HG02981 (cell line): ENCODE measurements around the gene GRK5.

Source experiments
- ATAC-seq: cut with Tn5 transposase; IDR thresholded peaks from one replicate; pipeline ENCODE4 v1.9.1; 2021; ENCODE audit warnings: mild to moderate bottlenecking, moderate library complexity; ENCODE audit not compliant: unreplicated experiment

Gene GRK5

DNA sequence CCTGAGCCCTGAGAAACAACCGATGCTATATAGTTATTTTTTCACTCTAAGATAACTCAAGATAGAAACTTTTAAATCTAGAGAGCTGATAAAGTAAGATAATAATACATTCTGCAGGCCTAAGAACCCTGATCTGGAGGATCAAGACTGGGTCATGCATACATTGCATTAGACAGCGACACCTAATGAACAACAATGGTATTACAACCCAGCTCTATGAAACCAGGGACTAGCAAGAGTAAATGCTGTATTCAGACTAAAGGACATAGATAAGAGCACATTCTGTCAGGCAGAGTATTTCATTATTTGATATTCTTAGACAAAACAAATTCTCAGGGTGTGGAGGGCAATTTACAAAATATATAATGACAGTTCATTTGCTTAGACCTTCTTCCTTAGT is 148.6 kb downstream of the GRK5 start:
- ATAC-seq, result no peak

DNA sequence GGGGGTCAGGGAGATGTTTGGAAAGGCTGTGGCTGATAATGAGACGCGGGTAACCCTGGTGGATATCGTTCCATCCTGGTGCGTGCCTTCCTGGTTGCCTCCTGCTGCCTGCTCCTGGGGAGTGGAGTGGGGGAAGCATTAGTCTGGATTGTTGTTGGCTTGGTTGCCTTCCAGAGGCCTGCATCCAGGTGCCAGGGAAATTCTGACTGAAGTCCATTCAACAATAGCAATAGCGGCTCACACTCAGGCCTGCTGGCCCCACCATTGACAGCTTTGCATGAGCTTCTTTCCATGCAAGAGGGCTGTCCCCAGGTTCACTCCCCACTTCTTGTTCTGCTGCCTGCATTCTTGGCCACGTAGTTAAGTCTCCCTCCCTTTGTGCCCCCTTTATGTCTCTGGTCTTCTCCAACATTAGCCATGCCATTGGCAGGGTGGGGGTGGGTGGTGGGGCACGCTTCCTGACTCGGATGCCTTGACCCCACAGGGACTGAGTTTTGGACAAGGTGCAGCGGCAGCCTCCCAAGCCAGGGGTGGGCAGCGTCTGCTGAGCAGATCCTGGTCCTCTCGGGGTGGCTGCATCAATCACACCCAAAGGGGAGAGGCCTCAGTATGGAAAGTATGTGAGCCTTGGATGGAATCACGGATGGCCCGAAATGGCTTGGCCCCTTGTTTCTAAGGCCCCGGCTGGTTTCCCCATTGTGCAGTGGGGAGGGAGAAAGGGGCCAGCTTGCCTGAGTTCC is 150.2 kb downstream of the GRK5 start:
- no peak for ATAC-seq

DNA sequence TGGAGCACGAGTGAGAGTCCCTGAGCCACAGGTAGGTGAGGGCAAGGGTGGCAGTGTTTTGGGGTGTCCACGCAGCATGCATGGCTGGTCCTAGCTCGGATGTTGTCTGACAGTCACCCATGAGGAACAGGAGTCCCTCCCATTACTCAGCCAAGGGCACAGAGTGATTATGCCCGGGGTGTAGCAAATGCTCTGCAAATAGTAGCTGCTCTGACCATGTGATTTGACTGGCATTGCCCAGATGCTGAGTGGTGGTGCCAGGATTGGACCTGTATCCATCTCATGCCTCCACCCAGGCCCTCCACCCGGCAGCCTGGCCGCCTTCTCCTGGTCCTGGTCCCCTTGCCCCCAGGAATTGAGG is 150.8 kb downstream of the GRK5 start:
- ATAC-seq, result no peak

DNA sequence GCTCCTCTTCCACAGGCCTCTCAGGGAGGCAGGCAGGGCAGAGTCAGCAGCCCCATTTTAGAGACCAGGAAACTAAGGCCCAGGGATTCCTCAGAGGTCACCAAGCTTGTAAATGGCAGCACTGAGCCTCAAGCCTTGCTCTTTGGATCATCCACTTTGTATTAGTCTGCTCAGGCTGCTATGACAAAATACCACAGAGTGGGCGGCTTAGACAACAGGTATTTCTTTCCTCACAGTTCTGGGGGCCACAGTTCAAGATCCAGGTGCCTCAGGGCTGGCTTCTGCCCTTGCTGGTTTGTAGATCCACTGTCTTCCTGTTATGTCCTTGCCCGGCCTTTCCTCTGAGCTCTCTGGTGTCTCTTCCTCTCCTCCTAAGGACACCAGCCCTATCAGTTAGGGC is 151.2 kb downstream of the GRK5 start:
- ATAC-seq, result no peak

DNA sequence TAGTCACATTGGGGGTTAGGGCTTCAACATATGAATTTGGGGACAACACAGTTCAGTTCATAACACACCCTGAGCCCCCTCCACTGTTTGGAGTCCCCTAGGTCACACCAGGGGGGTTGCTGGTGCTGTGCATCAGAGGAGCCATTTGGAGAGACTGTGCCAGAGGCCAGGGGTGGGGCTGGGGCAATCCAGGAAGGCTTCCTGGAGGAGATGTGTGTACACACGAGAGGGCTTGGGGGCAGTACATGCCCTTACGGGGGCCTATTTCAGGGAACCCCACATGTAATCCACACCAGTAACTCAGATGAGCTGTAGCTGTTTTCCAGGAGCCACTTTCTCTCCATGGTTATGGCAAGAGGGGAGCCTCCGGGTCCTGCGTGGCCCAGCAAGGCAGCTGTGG is 151.7 kb downstream of the GRK5 start:
- no peak for ATAC-seq

DNA sequence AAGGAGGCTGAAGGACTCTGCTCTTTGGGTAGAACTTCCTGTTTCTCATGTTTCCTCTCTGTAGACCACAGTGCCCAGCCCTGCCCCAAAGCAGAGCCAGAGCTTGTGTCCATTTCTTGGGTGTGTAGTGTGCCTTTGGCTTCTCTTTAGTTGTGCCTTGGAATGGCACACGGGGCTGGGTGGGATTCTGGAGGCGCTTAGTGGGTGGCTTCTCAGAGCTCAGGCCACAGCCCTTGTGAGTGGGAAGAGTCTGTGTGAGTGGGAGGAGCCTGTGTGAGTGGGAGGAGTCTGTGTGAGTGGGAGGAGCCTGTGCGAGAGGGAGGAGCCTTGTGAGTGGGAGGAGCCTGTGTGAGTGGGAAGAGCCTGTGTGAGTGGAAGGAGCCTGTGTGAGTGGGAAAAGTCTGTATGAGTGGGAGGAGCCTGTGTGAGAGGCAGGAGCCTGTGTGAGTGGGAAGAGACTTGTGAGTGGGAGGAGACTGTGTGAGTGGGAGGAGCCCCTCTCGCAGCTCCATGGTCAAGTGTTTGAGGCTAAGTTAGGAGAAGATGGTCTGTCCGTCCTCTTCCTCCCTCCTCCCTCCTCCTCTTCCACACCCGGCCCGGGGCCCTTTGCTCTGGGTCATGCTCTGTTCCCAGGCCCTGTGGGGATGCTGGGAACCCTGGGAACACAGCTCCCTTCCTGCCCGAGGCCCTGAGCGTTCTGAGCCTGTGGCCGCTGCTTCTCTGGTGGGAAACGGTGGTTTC is 153.0 kb downstream of the GRK5 start:
- no peak for ATAC-seq

DNA sequence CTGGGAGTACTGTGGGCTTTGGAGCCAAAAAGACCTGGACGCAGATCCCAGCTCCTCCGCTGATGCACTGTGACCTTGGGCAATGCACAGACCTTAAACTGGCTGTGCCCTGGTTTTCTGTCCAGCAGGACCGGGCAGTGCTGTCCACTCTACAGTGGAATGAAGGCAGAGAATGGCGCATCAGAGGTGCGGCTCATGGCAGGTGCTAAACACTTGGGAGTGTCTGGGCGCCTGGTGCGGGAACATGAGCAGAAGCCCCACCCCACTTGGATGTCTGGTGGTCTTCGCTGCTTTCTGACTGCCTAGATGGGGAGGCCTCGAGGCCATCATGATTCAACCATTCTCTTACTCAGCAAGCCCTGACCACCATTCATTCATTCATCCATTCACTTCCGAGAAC is 153.7 kb downstream of the GRK5 start:
- no peak for ATAC-seq

DNA sequence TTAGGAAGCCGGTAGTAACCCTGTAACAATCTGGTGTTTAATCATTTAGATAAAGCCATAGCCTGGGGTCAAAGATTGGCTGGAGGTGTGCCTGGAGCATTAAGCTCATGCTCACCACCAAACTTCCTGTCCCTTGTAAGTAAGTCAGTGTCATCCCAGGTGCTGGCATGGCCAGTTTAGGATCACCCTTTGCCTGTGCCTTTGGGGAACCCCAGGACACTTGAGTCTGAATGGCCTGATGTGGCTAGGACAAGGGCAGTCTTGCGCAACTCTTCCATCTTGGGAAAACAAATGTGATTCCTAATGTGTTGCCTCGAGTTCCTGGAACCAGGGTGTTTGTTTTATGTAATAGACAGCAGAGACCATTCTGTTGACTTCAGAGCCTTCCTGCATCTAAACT is 154.8 kb downstream of the GRK5 start:
- ATAC-seq, result no peak

DNA sequence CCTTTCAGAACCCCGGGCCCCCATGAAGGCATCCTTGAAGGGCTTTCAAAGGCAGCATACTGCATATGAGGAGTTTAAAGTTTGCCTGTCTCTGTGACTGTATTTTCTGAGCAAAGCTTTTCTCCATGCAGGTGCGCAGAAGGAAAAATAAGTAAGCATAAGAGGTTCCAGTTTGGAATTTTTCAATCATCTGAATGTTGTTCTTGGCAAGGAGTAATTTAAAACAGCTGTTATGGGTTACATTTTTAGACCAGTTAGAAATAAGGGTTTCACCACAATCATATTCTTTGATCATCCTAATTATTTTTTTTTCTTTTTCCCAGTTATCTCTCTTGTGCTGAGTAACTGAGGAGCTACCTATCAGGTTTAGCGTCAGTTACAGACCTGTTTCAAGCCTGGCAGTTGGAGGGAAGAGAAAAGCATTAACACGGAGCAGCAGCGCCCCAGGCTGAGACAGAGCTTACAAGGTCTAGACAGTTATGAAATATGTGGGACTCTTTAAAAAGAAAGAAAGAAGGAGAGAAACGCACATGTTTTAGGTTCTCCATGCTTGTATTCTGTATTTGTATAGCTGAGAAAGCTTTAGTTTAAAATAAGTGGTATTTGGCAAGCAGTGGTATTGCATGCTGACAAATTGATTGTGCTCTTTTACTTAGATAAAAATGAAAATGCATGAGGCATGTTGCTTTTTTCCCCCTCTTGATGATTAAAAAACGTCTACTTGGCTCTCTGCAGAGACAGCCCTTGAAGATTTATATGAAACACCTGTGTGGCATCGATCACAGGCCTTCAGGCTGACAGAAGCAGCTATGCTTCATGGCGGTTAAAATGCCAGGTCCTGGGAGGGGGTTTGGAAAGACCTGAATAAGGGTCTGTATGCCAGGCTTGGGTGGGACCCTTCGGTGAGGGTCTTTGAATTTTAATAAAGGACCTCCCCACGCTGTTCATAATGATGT is 157.6 kb downstream of the GRK5 start:
- ATAC-seq, result no peak

DNA sequence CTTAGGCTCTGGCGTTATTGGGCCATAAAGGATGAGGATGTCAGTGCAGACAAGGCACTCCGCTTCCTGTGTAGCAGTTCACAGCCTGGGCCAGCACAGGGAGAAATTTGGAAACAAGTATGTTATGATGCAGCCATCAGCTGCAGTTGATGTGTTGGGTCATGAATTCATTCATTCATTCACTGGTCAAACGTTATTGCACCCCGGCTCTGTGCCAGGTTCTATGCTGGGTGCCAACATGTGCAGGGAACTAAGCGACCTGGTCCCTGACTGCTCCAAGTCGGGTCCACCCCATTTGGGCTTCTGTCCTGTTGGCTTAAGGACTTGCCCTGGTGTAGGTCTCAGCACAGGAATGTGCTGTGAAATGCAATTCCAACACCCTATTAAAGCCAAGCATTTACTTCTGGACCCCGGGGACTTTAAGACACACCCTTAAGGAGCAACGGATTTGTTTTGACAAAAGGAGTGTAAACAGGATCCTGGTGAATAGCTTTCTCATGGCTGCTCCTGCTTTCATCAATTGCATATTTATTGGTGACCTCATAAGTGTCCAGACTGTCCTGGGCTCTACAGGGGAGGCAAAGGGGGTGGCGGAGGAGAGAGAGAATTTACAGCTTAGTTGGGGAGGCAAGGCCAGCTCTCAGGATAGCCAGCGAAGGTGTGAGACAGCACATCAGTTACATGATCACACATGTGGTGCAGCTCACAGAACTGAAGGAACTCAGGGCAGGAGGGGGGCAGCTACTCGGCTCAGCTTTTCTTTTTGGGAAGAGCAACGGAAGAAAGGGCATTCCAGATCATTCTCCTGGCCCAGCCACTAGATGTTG is 158.6 kb downstream of the GRK5 start:
- no peak for ATAC-seq

DNA sequence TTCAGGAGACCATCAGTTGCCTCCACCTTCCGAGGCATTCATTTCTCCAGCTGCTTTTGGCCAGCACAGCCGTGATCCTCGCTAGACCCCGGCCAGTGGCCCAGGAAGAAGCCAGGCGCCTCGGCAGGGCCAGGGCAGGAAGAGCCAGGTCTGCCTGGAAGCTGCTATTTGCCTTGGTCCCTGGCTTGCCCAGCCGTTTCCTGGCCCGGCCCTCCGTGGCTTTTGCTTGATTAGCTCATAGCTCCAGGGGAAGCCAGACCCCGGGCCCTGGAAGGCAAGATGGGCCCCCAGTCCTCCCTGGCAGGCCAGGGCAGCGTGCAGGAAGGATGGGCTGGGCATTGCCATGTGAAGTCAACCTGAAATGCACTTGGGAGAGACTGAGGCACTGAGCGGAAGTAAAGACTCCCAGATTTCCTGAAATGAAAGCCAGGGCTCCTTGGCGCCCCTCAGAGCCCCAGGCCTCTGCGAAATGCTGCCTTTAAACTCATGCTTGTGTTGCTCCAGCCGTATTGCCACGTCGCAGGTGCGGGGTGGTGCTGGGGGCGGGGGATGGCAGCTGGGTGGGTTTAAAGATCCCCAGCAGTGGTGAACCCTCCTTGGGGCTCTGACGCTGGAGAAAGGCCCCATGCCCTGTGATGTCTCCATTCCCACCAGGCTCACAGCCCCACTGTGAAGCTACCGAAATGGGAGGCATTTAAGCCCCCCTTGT is 160.6 kb downstream of the GRK5 start:
- ATAC-seq, result no peak

DNA sequence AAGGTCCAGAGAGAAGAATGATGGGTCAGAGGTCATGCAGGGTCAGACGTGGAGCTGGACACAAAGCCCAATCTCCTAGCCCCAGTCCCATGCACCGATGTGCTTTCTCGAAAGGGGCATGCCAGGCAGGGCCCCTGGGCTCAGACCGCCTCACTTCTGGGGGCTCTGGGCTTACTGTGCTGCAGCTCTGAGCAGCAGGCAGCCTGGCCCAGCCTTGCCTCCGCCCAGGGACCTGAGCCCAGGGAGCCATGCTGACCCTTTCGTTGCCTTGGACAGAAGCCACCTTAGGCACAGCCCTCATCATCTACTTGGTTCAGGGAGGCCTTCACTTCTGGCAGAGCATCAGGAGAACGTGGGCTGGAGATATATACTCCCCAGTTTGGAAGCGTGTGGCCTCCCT is 161.2 kb downstream of the GRK5 start:
- ATAC-seq, result no peak

DNA sequence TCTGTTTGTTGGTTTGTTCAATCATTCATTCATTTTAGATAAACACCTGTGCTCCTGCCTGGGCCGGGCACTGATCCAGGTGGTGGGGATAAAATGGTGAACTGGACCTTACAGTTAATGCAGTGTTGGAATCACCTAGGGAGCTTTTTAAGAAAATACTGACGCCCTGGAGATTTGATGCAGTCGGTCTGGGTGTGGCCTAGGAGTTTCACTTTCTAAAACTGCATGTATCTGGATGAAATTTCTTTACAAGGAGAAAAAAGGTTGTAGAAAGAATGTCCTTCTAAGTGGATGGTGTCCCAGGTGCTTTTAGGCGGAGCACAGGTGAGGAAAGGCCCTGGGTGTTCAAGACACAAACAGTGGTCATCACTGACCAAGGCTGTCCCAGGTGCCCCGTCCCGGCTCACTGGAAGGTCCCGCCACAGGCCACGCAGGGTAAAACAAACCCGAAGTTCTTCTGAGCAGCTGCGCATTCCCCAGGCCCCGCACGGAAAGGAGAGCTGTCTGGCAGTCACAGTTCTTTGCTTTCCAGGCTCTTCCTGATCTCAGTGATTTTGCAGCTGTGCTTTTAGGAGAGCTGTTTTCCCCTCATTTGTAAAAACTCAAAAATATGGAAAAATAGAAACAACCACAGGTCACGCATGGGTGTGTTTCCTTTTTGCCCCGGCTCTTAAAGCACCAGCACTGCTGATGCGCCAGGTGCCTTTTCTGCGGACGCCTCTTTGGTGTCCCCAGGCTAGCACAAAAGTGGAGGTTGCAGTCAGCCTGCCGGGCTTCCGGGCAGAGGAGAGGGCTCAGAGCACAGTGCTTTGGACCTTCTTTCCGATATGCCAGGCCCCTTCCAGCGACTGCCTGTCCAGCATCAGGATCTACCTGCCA is 161.9 kb downstream of the GRK5 start:
- peak; percentile 55 for ATAC-seq

DNA sequence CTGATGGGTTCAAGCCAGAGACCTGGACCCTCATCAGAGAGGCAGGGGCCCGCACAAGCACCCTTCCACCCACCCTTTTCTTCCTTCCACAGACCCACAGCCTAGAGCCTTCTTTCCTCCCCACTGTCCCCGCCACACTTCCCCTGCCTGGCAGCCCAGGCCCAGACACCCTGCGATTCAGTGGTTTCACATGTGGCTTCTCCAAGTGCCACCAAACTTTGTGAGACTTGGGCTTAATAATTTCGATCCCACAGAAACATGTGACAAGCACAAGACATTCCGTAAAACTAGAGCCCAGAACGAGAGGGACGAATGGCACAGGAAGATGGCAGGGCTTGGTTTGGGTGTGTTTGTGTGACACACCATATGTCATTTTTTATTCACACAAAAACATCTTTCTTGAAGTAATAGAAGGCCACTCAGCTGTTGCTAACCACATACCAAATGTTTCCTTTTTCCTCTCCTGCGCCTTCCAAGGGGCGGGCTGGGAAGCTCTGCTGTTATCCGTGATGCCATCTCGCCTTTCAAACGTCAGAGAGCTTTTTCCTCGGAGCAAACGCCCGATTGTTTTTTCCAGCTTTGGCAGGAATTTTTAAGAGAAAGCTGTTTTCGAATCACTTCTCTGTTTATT is 162.9 kb downstream of the GRK5 start:
- ATAC-seq, result no peak

DNA sequence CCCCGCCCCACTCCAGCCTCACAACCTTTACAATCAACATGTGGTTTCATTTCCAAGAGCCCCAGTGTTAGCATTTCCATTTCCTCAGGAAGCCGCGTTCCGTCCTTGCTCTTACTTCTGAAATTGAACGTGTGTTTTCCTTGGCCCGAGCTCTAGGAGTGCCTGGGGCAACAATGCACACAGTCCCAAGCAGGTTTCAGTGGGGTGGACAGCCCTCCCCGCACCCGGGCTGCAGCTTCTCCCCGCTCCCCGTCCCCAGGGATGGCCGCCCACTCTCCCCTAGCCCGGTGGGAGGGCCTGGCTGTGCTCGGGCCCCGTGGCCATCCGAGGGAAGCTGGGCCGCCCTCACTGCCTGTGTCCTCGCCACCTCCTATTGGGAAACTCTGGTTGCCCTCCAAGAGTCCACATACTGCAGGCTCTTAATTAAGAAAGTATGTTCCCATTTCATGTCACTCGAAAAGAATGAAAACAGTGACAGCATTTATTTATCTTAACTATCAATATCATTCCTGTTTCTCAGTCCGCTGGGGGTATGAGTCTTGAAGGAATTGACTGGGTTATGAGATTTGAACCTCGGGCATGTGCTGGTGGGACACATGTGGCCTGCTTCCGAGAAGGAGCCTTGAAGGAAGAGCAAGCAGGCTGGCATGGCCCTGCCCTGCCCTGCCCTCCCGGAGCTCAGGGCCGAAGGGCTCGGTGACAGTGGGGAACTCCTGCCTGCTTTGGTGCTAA is 163.8 kb downstream of the GRK5 start:
- no peak for ATAC-seq

DNA sequence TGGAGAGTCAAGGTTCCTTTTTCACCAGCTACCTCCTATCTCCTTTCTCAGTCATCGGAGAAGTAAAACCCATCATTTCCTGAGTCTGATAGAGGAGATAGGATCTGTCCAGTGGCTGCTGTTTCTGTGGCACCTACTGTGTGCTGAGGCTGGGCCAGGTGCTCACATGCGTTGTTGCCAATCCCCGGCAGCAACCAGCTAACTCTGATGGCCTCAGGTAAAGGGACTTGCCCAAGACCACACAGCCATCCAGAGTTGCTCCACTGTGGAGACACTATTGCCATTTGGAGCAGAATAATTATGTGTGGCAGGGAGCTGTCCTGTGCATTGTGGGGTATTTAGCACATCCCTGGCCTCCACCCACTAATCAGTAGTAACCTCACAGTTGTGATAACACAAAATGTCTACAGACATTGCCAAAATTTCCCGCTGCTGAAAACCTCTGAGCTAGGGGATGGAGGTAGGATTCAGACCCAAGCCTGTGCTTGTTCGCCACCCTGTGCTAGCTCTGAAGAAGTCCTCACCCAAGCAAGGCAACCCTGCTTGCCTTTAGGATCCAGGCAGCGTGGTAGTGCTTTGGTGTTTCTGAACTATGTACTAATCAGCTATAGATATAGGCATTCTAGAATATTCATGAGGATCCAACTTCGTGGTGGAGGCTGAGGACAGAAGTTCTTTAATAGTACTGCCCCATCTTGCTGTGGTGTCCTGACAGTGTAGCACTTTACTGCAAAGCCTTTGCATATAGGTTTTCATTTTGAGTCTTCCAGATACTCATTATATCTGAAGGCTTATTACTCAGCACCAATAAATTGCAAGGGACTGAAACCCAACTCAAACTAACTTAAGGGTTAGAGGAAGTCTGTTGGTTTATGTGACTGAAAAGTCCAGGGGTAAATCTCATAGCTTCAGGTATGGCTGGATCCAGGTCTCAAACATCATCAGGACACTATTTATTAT is 164.6 kb downstream of the GRK5 start:
- no peak for ATAC-seq
